ENCODE results near the gene OR51S1.
"Not testable (repeated sequence)": the region's sequence is repeated elsewhere in the genome, so short reads cannot be mapped to it uniquely, and the experiment has no call there.

The OR51S1 gene

GRCh38 chr11:4848908-4849532, at the start of gene OR51S1:
Gene OR51S1 (minus strand): TSS chr11:4849208. CDS start chr11:4849208, 0 bp downstream.
- H3K4me3 Mint-ChIP-seq = no peak within 1 kb of the TSS
- H3K27ac Mint-ChIP-seq = no peak within 1 kb of the TSS
- ATAC-seq = no peak
- H3K36me3 Mint-ChIP-seq = no peaks in the 10 kb centered on the region
- peaks cover 3% of the 10 kb centered on the region for H3K9me3 Mint-ChIP-seq
- H3K4me1 Mint-ChIP-seq = no peaks in the 10 kb centered on the region
- H3K27me3 Mint-ChIP-seq = peaks cover 12% of the 10 kb centered on the region

- Mint-ChIP-seq H3K9me3 (no peaks in the 10 kb centered on the region), H3K4me3 (no peak overlapping the region), H3K36me3 (no peaks in the 10 kb centered on the region), H3K27ac (no peak overlapping the region), H3K4me1 (no peaks in the 10 kb centered on the region), H3K27me3 (peaks cover 11% of the 10 kb centered on the region)
- ATAC-seq = no peak
Measured at GRCh38 chr11:4891996-4892640, 43.1 kb upstream of the OR51S1 start.

- no peak overlapping the region for H3K4me3 Mint-ChIP-seq
- peaks cover 9% of the 10 kb centered on the region for H3K27me3 Mint-ChIP-seq
- no peak for ATAC-seq
- H3K36me3 Mint-ChIP-seq = no peaks in the 10 kb centered on the region
- H3K27ac Mint-ChIP-seq = no peak overlapping the region
- H3K9me3 Mint-ChIP-seq = no peaks in the 10 kb centered on the region
- H3K4me1 Mint-ChIP-seq = no peaks in the 10 kb centered on the region
Measured at GRCh38 chr11:4890279-4890678, 41.3 kb upstream of the OR51S1 start.

- Mint-ChIP-seq H3K36me3 (no peaks in the 10 kb centered on the region), H3K27ac (no peak overlapping the region), H3K4me3 (no peak overlapping the region), H3K4me1 (no peaks in the 10 kb centered on the region), H3K27me3 (peaks cover 9% of the 10 kb centered on the region), H3K9me3 (no peaks in the 10 kb centered on the region)
- no peak for ATAC-seq
Measured at GRCh38 chr11:4887591-4887990, 38.6 kb upstream of the OR51S1 start.

- ATAC-seq = no peak
- H3K9me3 Mint-ChIP-seq = no peaks in the 10 kb centered on the region
- no peaks in the 10 kb centered on the region for H3K4me1 Mint-ChIP-seq
- peaks cover 9% of the 10 kb centered on the region for H3K27me3 Mint-ChIP-seq
- H3K36me3 Mint-ChIP-seq = no peaks in the 10 kb centered on the region
- no peak overlapping the region for H3K27ac Mint-ChIP-seq
- H3K4me3 Mint-ChIP-seq = no peak overlapping the region
Measured at GRCh38 chr11:4886186-4886585, 37.2 kb upstream of the OR51S1 start.

- H3K27me3 Mint-ChIP-seq = no peaks in the 10 kb centered on the region
- H3K9me3 Mint-ChIP-seq = no peaks in the 10 kb centered on the region
- no peak overlapping the region for H3K27ac Mint-ChIP-seq
- H3K4me3 Mint-ChIP-seq = no peak overlapping the region
- H3K36me3 Mint-ChIP-seq = no peaks in the 10 kb centered on the region
- no peak for ATAC-seq
- H3K4me1 Mint-ChIP-seq = no peaks in the 10 kb centered on the region
Measured at GRCh38 chr11:4884361-4884760, 35.4 kb upstream of the OR51S1 start.

- no peak overlapping the region for H3K4me3 Mint-ChIP-seq
- H3K27me3 Mint-ChIP-seq = no peaks in the 10 kb centered on the region
- H3K9me3 Mint-ChIP-seq = no peaks in the 10 kb centered on the region
- no peaks in the 10 kb centered on the region for H3K36me3 Mint-ChIP-seq
- H3K4me1 Mint-ChIP-seq = no peaks in the 10 kb centered on the region
- no peak overlapping the region for H3K27ac Mint-ChIP-seq
- ATAC-seq = peak; percentile 16
Measured at GRCh38 chr11:4882543-4882942, 33.5 kb upstream of the OR51S1 start.

GRCh38 chr11:4881860-4882500, 33.0 kb upstream of the OR51S1 start, which contains the start of gene OR51T1:
Gene OR51T1 (plus strand): TSS chr11:4881900. CDS start chr11:4881900, 0 bp downstream.
- peak; percentile 39 for ATAC-seq
- H3K4me3 Mint-ChIP-seq = no peak within 1 kb of the TSS
- no peaks in the 10 kb centered on the region for H3K36me3 Mint-ChIP-seq
- H3K27me3 Mint-ChIP-seq = no peaks in the 10 kb centered on the region
- no peak within 1 kb of the TSS for H3K27ac Mint-ChIP-seq
- H3K4me1 Mint-ChIP-seq = no peaks in the 10 kb centered on the region
- no peaks in the 10 kb centered on the region for H3K9me3 Mint-ChIP-seq

GRCh38 chr11:4881188-4881587, 32.2 kb upstream of the OR51S1 start:
- no peak overlapping the region for H3K27ac Mint-ChIP-seq
- no peaks in the 10 kb centered on the region for H3K36me3 Mint-ChIP-seq
- no peaks in the 10 kb centered on the region for H3K9me3 Mint-ChIP-seq
- ATAC-seq = no peak
- no peak overlapping the region for H3K4me3 Mint-ChIP-seq
- H3K27me3 Mint-ChIP-seq = no peaks in the 10 kb centered on the region
- no peaks in the 10 kb centered on the region for H3K4me1 Mint-ChIP-seq

GRCh38 chr11:4865855-4866254, 16.8 kb upstream of the OR51S1 start:
- Mint-ChIP-seq H3K4me3 (no peak overlapping the region), H3K4me1 (no peaks in the 10 kb centered on the region), H3K27ac (no peak overlapping the region), H3K36me3 (no peaks in the 10 kb centered on the region), H3K27me3 (no peaks in the 10 kb centered on the region), H3K9me3 (peaks cover 3% of the 10 kb centered on the region)
- no peak for ATAC-seq

GRCh38 chr11:4863876-4864275, 14.9 kb upstream of the OR51S1 start:
- Mint-ChIP-seq H3K4me3 (no peak overlapping the region), H3K27ac (no peak overlapping the region), H3K9me3 (peaks cover 4% of the 10 kb centered on the region), H3K36me3 (no peaks in the 10 kb centered on the region), H3K4me1 (no peaks in the 10 kb centered on the region), H3K27me3 (no peaks in the 10 kb centered on the region)
- no peak for ATAC-seq

GRCh38 chr11:4862447-4863236, 13.6 kb upstream of the OR51S1 start:
- peaks cover 4% of the 10 kb centered on the region for H3K9me3 Mint-ChIP-seq
- H3K4me1 Mint-ChIP-seq = no peaks in the 10 kb centered on the region
- H3K27me3 Mint-ChIP-seq = no peaks in the 10 kb centered on the region
- no peak overlapping the region for H3K27ac Mint-ChIP-seq
- no peaks in the 10 kb centered on the region for H3K36me3 Mint-ChIP-seq
- no peak overlapping the region for H3K4me3 Mint-ChIP-seq
- no peak for ATAC-seq

GRCh38 chr11:4854286-4854685, 5.3 kb upstream of the OR51S1 start:
- not testable (repeated sequence) for H3K27ac Mint-ChIP-seq, H3K4me1 Mint-ChIP-seq, H3K9me3 Mint-ChIP-seq, ATAC-seq, H3K4me3 Mint-ChIP-seq, H3K36me3 Mint-ChIP-seq, H3K27me3 Mint-ChIP-seq

- peaks cover 8% of the 10 kb centered on the region for H3K27me3 Mint-ChIP-seq
- H3K9me3 Mint-ChIP-seq = peaks cover 5% of the 10 kb centered on the region
- ATAC-seq = no peak
Measured at GRCh38 chr11:4851033-4851432, 2.0 kb upstream of the OR51S1 start.

GRCh38 chr11:4839851-4840549, 9.0 kb downstream of the OR51S1 start:
- peaks cover 19% of the 10 kb centered on the region for H3K27me3 Mint-ChIP-seq
- no peaks in the 10 kb centered on the region for H3K36me3 Mint-ChIP-seq
- no peaks in the 10 kb centered on the region for H3K9me3 Mint-ChIP-seq
- no peak overlapping the region for H3K27ac Mint-ChIP-seq
- no peak for ATAC-seq
- H3K4me1 Mint-ChIP-seq = no peaks in the 10 kb centered on the region
- no peak overlapping the region for H3K4me3 Mint-ChIP-seq

More at GRCh38 chr11:4851033-4851432, 2.0 kb upstream of the OR51S1 start:
- H3K4me1 Mint-ChIP-seq = no peaks in the 10 kb centered on the region
- no peak overlapping the region for H3K27ac Mint-ChIP-seq
- no peaks in the 10 kb centered on the region for H3K36me3 Mint-ChIP-seq
- H3K4me3 Mint-ChIP-seq = no peak overlapping the region

Measured in stimulated activated memory B cell treated with anti-CD40 and anti-IgM and Interleukin-4, amounts not matched to agents 10 μg/mL and 1 μg/mL and 100 μg/mL, for 72 hours (primary cell).